Activated T-helper 1 cell treated with anti-CD3 and anti-CD28 coated beads, Interleukin-12 subunit alpha, Interleukin-12 subunit beta, Interleukin-2, Interleukin-4 antibody, amounts not matched to agents 30 ng/mL and 10 ng/mL and 1 ng/mL, durations not matched to agents 14 hours and 24 hours and 36 hours (primary cell): ENCODE data around the gene ERGIC1. TPM values are rescaled to one million over a fixed set of nuclear protein-coding genes. Genes with fewer than 3 reads are reported as not detected.

Experiments used
- DNase-seq: peaks from one replicate; pipeline ENCODE4 v3.0.0; 2021; ENCODE audit warnings: low spot score
- H3K27ac Mint-ChIP-seq: one replicate; pipeline ENCODE4 v1.8.0; 2021; ENCODE audit warnings: mild to moderate bottlenecking, mixed read lengths
- H3K27me3 Mint-ChIP-seq: one replicate; pipeline ENCODE4 v1.8.0; 2022; ENCODE audit warnings: mild to moderate bottlenecking, moderate library complexity, mixed read lengths; ENCODE audit not compliant: insufficient read depth
- H3K36me3 Mint-ChIP-seq: one replicate; pipeline ENCODE4 v1.8.0; 2021; ENCODE audit warnings: low read depth, mixed read lengths
- H3K4me1 Mint-ChIP-seq: one replicate; pipeline ENCODE4 v1.8.0; 2021; ENCODE audit warnings: low read depth, mixed read lengths
- H3K4me3 Mint-ChIP-seq: one replicate; pipeline ENCODE4 v1.8.0; 2021; ENCODE audit warnings: mild to moderate bottlenecking, moderate library complexity, mixed read lengths
- H3K9me3 Mint-ChIP-seq: one replicate; pipeline ENCODE4 v1.8.0; 2021; ENCODE audit warnings: mixed read lengths
- intact Hi-C: fragments of 100-400 bp; cut with micrococcal nuclease; formaldehyde crosslinking; loops from one replicate; pipeline ENCODE4 v1.15.1; 2024
- total RNA-seq: library from RNA; stranded (reverse); gene quantifications from 2 replicates; pipeline ENCODE4 v1.2.3, GENCODE V29; 2022

The ERGIC1 gene
- total RNA-seq, 1 donor from 2014 or later = 47.4 TPM

GRCh38 chr5:172793577-172794488 lies 40.2 kb upstream of the ERGIC1 start:
- no peaks in the 10 kb centered on the region for H3K9me3 Mint-ChIP-seq
- no peak overlapping the region for H3K4me3 Mint-ChIP-seq
- intact Hi-C loops = no loop called here
- H3K36me3 Mint-ChIP-seq = no peaks in the 10 kb centered on the region
- no peak for DNase-seq
- no peak overlapping the region for H3K27ac Mint-ChIP-seq
- H3K4me1 Mint-ChIP-seq = peaks cover 12% of the 10 kb centered on the region
- no peaks in the 10 kb centered on the region for H3K27me3 Mint-ChIP-seq

DNA sequence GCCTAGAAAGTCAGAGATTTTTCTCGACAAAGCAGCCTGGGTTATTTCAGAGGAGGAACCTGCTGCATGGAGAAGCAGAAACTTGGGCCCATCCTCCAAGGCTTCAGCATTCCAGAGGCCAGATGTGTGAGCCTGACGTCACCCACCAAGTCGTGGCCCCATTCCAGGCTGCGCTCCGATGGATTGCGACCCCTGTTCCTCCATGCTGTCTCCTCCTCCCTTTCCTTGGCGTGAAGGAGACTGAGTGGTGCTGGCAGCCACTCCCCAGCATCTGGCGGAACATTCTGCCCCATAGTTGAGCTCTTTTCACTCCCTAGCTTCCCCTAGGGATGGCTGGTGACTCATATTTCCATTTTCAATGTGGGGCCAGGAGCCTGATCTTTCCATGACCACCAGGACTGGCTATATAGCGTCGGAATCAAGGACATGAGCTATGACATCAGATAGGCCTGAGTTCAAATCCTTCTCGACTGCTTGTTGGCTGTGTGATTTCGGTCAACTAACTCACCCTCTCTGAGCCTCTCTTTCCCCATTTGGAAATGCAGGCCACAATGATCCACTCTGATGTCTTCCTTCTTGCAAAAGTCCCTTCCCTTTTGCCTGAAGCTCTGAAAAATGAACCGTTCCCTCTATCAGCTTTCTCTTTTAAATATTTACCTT lies 38.6 kb upstream of the ERGIC1 start:
- Mint-ChIP-seq H3K27me3 (no peaks in the 10 kb centered on the region), H3K4me3 (no peak overlapping the region), H3K36me3 (no peaks in the 10 kb centered on the region), H3K9me3 (no peaks in the 10 kb centered on the region), H3K4me1 (peaks cover 12% of the 10 kb centered on the region), H3K27ac (no peak overlapping the region)
- DNase-seq = no peak
- intact Hi-C loops = no loop called here

GRCh38 chr5:172796306-172796705 lies 37.7 kb upstream of the ERGIC1 start:
- no peaks in the 10 kb centered on the region for H3K27me3 Mint-ChIP-seq
- DNase-seq = no peak
- no peaks in the 10 kb centered on the region for H3K9me3 Mint-ChIP-seq
- no peak overlapping the region for H3K4me3 Mint-ChIP-seq
- H3K4me1 Mint-ChIP-seq = peaks cover 12% of the 10 kb centered on the region
- no peak overlapping the region for H3K27ac Mint-ChIP-seq
- intact Hi-C loops = no loop called here
- no peaks in the 10 kb centered on the region for H3K36me3 Mint-ChIP-seq

GRCh38 chr5:172797771-172798191 lies 36.3 kb upstream of the ERGIC1 start:
- intact Hi-C loops = no loop called here
- no peak overlapping the region for H3K4me3 Mint-ChIP-seq
- H3K36me3 Mint-ChIP-seq = no peaks in the 10 kb centered on the region
- no peak for DNase-seq
- peaks cover 12% of the 10 kb centered on the region for H3K4me1 Mint-ChIP-seq
- H3K27ac Mint-ChIP-seq = no peak overlapping the region
- H3K9me3 Mint-ChIP-seq = no peaks in the 10 kb centered on the region
- no peaks in the 10 kb centered on the region for H3K27me3 Mint-ChIP-seq

DNA sequence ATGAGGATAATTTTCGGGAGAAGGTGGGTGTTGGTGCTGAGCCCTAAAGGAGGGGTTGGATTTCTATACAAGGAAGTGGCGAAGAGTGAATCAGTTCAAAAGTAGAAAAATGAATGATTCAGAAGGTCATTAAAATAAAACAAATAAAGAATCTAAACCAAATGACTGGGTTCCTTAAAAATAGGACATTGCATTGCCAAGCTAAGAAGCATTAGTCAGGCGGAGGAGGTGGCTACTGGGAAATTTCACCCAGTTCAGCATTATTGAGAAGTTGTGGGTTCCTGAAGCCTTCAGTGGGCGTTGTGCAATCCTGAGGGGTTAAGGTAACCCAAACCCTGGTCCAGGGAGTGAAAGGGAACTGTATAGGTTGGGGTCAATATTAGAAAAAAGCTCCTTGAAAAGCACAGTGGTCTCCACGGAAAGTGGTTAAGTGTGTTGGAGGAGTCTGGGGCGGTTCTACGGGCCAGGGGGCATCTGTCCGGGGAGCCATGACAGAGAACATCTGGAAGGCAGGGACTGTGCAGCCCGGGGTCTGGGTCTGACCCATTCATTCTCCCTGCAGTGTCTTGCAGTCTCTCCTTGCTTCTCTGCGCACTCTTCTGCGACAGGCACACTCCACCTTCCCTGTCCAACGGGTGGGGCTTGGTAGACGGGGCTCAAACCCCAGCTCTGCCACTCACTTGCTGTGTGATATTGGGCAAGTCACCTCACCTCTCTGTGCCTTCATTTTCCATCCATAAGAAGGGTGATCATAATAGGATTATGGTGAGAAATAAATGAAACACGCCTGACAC lies 35.4 kb upstream of the ERGIC1 start:
- Mint-ChIP-seq H3K4me1 (peaks cover 12% of the 10 kb centered on the region), H3K9me3 (no peaks in the 10 kb centered on the region), H3K27me3 (no peaks in the 10 kb centered on the region), H3K27ac (no peak overlapping the region), H3K4me3 (no peak overlapping the region), H3K36me3 (no peaks in the 10 kb centered on the region)
- DNase-seq = no peak
- intact Hi-C loops = no loop called here

GRCh38 chr5:172799416-172799815 lies 34.6 kb upstream of the ERGIC1 start:
- Mint-ChIP-seq H3K4me3 (no peak overlapping the region), H3K36me3 (no peaks in the 10 kb centered on the region), H3K9me3 (no peaks in the 10 kb centered on the region), H3K27me3 (no peaks in the 10 kb centered on the region), H3K4me1 (peaks cover 12% of the 10 kb centered on the region), H3K27ac (no peak overlapping the region)
- intact Hi-C loops = no loop called here
- no peak for DNase-seq

- Mint-ChIP-seq H3K9me3 (no peaks in the 10 kb centered on the region), H3K27ac (no peak overlapping the region), H3K4me1 (peaks cover 12% of the 10 kb centered on the region), H3K27me3 (no peaks in the 10 kb centered on the region), H3K36me3 (no peaks in the 10 kb centered on the region), H3K4me3 (no peak overlapping the region)
- no peak for DNase-seq
- intact Hi-C loops = no loop called here
These were observed 33.9 kb upstream of the ERGIC1 start for GRCh38 chr5:172800088-172800551.

DNA sequence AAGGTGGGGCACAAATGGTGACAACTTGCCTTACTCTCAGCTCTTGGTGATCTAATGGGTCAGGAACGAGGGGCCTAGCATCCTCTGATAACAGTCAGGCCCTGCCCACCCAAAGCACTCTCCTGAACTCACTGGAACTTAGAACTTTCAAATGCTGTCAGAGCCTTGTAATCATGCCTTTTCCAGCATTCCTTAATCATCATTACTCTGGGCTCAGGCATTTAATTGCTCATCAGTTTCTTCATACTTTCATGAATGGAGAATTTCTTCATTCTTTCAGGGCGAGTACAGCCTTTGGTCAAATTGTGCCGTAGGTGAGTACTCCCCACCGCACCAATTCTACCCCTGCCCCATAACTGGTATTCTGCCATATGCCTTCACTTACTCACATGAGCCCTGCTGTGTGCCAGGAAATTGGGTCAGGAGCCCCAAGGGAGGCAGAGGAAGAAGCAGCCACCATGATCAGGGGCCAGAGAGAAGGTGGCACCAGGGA lies 32.8 kb upstream of the ERGIC1 start:
- intact Hi-C loops = no loop called here
- no peak for DNase-seq
- Mint-ChIP-seq H3K9me3 (no peaks in the 10 kb centered on the region), H3K36me3 (no peaks in the 10 kb centered on the region), H3K27me3 (no peaks in the 10 kb centered on the region), H3K27ac (no peak overlapping the region), H3K4me3 (no peak overlapping the region), H3K4me1 (peaks cover 12% of the 10 kb centered on the region)

DNA sequence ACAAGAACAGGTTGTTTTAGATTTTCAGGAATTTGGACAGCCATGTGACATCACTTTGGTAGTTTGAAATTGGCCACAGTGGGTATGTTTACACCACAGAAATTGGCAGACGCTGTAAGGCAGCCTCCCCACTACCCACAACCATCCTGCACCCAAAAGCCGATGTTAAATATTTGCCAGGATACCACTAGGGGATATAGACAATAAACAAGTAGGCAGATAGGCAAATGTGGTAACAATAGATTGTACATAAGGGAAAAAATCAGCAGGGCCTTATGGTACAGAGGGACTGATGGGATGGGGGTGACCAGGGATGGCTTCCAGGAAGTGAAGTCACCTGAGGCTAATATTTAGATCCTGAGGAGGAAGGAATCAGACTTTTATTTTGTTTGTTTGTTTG lies 31.9 kb upstream of the ERGIC1 start:
- peaks cover 2% of the 10 kb centered on the region for H3K36me3 Mint-ChIP-seq
- peaks cover 16% of the 10 kb centered on the region for H3K4me1 Mint-ChIP-seq
- no peaks in the 10 kb centered on the region for H3K27me3 Mint-ChIP-seq
- H3K4me3 Mint-ChIP-seq = no peak overlapping the region
- H3K27ac Mint-ChIP-seq = no peak overlapping the region
- DNase-seq = no peak
- intact Hi-C loops = no loop called here
- H3K9me3 Mint-ChIP-seq = no peaks in the 10 kb centered on the region

DNA sequence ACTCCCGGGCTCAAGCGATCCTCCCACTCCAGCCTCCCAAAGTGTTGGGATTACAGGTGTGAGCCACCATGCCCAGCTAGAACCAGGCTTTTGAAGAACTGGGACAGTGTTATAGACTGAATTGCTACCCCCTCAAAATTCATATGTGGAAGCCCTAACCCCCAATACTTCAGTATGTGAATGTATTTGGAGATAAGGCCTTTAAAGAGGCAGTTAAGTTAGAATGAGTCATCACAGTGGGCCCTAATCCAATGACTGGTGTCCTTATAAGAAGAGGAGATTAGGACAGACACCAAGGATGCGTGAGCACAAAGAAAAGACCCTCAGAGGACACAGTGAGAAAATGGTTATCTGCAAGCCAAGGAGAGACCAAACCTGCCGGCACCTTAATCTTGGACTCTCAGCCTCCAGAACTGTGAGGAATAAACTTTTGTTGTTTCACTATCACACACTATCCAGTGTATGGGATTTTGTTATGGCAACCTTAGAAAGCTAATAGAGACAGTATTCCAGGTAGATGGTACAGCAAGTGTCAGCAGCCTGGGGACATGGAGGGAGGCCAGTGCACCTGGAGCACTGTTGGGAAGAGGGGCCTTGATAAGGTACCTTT lies 31.4 kb upstream of the ERGIC1 start:
- H3K4me3 Mint-ChIP-seq = no peak overlapping the region
- peaks cover 3% of the 10 kb centered on the region for H3K36me3 Mint-ChIP-seq
- H3K4me1 Mint-ChIP-seq = peaks cover 18% of the 10 kb centered on the region
- H3K27ac Mint-ChIP-seq = no peak overlapping the region
- DNase-seq = no peak
- H3K27me3 Mint-ChIP-seq = no peaks in the 10 kb centered on the region
- H3K9me3 Mint-ChIP-seq = no peaks in the 10 kb centered on the region
- intact Hi-C loops = no loop called here

DNA sequence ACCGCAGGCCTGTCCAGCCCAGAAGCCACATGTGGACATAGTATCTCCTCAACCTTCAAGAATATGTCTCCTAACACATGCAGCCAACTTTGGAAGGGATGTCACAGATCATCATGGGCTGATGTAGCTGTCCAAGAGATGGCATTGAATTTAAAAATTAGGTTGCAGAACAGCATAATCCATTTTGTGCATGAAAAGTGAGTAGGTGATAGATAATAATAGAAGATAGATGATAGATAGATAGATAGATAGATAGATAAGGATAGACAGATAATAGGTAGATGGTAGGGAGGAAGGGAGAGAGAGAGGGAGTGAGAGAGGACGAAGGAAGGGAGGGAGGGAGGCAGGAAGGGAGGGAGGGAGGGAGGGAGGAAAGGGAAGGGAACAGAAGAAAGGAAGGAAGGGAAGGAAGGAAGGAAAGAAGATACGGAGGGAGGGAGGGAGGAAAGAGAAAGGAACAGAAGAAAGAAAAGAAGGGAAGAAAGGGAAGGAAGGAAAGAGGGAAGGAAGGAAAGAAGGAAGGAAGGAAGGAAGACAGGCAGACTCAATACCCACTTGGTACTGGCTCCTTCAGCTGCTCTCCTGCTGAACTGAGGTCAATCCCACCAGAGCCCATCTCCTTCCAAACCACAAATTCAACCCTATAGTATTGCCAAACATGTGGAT lies 28.9 kb upstream of the ERGIC1 start:
- Mint-ChIP-seq H3K27me3 (no peaks in the 10 kb centered on the region), H3K9me3 (no peaks in the 10 kb centered on the region), H3K4me3 (no peak overlapping the region), H3K4me1 (peaks cover 15% of the 10 kb centered on the region), H3K27ac (no peak overlapping the region), H3K36me3 (peaks cover 3% of the 10 kb centered on the region)
- intact Hi-C loops = no loop called here
- DNase-seq = no peak

- intact Hi-C loops = no loop called here
These were observed 28.3 kb upstream of the ERGIC1 start for GRCh38 chr5:172805736-172806255.

More at GRCh38 chr5:172805736-172806255, 28.3 kb upstream of the ERGIC1 start:
- DNase-seq = no peak
- Mint-ChIP-seq H3K4me1 (peaks cover 15% of the 10 kb centered on the region), H3K27me3 (no peaks in the 10 kb centered on the region), H3K9me3 (no peaks in the 10 kb centered on the region), H3K27ac (peak overlapping the region; percentile 74), H3K36me3 (peaks cover 3% of the 10 kb centered on the region), H3K4me3 (no peak overlapping the region)
